DMS53 treated with DMSO at 0.1 percent for 48 hours (cell line): ENCODE results near the gene HMGA1.
"Not testable (repeated sequence)": the region's sequence is repeated elsewhere in the genome, so short reads cannot be mapped to it uniquely, and the experiment has no call there.

Experiments used
- DNase-seq: peaks from one replicate; lab custom pipeline; 2025; ENCODE audit not compliant: unreplicated experiment; lab: John Stamatoyannopoulos, UW

Gene HMGA1

DNA sequence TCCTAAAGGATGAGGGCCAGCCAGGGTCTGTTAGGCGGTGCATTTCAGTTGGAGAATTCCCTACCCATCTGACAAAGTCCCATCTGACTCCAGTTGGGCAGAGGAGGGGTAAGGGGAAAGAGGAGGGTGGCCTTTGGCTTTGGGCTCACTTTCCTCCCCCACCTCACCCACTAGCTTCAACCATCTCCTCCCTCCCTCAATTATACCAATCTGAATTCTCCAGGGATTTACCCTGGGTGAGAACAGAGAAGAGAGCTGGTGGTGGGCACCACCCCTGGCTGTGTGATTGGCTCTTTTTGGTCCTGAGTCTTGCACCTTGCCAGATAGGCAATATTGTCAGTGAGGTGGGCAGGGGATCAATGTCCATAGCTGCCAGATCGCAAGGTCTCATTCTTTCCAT lies 3.2 kb downstream of the HMGA1 start:
- DNase-seq = no peak

DNA sequence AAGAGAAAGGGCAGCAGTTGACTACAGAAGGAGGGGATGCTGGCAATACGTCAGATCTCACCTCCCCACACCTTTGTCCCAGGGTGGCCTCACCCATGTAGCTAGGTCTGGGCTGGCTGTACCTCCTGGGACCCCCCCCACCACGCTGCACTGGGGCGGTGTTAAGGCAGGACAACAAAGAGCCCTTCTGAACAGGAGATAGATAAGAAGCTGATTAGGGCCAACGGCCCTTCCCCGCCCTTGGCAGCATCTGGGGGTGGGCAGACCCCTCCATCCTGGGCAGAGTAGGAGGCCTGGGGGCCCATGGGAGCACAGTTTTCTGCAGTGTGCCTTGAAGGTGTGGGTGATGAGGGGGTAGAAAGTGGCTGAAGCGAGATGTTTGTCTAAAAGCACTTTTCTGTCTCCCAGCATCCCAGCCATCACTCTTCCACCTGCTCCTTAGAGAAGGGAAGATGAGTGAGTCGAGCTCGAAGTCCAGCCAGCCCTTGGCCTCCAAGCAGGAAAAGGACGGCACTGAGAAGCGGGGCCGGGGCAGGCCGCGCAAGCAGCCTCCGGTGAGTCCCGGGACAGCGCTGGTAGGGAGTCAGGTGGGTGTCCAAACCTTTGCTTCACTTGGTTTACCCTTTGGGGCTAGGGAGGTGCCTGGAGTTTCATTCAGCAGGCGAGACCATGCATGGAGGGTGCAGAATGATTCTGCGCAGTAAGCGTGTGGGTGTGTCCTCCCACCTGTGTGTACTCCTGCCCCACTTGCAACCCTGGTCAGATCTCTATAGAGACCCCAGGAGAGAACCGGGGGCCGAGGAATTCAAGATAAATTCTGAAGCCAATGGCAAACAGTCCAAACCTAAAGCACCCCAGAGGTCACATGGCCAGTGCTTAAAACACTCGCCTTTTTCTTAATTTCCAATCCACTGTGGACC lies 3.9 kb downstream of the HMGA1 start:
- DNase-seq = no peak

DNA sequence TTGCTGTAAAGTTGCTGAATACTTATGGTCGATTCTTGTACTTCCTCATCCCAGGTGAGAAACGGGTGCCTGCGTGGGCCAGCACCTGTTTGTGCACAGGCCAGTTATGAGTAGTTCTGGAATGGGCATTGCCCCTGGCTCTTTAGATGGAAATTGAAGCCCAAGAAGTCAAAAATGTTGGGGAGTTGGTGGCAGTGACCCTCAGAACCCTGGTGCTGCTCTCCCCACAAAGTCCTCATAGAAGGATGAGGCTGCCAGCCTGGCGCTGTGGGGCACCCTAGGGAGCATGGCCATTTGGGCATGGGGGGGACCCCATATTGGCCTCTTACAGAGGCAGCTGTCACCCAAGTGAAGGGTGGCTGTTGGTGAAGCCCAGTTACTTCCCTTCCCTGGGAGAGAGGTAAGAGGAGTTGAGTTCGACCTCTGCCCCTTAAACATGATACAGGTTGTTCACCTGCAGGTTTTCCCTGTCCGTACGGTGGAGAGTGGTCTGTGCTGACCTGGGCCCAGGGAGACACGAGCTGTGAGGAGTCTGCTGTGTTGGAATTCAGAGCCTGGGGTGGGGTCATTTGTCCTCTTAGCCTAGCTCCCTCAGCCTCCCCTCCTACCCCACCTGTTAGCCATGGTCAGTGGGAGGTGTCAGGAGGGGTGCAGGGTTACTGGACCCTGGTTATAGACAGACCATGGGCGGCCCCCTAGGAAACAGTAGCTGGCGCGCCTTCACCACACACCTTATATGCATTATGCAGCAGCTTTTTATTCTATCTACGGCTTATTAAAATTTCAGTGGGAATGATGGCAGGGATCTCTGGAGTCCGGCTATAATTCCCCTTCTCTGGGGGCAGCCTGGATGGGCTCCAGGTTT lies 4.9 kb downstream of the HMGA1 start:
- no peak for DNase-seq

DNA sequence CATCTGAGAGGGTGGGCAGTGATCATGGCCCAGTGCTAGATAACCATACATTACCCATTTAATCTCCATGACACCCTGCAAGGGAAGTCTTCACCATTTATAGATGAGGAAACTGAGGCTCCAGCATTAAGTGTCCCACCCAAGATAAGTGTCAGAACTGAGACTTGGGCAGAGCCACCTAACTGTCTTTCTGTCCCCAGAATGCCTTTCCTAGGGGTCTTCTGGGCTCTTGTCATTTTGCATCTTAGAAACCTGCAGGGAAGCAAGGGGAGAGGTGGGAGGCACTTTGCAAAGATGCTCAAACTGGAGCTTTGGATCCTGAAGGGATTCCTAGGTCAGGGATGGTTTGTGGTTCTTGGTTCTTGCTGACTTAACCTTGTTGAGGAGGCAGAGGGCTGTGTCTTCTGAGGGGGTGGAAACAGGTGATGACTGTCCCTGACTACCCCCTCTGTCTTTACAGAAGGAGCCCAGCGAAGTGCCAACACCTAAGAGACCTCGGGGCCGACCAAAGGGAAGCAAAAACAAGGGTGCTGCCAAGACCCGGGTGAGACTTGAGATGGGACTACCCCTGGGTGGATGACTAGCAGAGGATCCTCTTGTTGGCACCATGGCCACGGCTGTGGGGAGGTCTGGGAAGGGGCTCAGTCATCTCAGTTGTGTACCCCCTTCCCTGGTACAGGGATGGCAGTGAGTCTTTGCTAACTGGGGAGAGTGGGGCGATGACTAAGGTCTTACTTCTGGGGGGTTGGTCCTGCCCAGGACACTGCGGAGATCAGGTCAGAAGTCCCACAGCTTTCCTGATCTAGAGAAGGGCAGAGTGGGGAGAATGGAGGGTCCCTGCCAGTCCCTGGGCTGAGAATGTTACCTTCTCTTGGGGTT lies 5.8 kb downstream of the HMGA1 start:
- DNase-seq = no peak

DNA sequence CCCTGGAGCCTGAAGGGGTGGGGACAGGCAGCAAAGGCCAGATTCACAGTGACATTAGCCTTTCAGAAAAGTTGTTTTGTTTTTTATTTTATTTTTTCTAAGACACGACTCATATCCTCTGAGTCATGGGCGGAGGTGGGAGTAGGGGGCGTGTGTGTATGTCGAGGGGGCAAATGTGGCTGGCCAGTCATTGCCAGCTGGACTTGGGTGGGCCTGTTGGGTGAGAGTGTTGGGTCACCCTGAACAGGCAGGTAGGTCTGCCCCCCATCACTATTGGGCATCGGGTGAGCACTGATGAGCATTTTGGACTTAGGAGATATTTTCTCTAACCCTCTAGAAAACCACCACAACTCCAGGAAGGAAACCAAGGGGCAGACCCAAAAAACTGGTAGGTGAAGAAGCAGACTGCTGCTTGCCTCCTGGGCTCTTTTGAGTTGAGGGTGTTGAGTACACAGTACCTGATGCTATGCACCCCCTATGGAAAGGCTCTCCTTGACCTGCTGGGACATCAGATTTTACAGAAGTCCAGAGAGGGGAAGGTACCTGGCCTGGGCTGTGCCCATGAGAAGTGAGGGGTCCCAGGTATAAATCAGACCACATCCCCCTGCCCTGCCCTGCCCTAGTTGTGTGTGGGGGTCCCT lies 6.6 kb downstream of the HMGA1 start:
- DNase-seq = no peak

DNA sequence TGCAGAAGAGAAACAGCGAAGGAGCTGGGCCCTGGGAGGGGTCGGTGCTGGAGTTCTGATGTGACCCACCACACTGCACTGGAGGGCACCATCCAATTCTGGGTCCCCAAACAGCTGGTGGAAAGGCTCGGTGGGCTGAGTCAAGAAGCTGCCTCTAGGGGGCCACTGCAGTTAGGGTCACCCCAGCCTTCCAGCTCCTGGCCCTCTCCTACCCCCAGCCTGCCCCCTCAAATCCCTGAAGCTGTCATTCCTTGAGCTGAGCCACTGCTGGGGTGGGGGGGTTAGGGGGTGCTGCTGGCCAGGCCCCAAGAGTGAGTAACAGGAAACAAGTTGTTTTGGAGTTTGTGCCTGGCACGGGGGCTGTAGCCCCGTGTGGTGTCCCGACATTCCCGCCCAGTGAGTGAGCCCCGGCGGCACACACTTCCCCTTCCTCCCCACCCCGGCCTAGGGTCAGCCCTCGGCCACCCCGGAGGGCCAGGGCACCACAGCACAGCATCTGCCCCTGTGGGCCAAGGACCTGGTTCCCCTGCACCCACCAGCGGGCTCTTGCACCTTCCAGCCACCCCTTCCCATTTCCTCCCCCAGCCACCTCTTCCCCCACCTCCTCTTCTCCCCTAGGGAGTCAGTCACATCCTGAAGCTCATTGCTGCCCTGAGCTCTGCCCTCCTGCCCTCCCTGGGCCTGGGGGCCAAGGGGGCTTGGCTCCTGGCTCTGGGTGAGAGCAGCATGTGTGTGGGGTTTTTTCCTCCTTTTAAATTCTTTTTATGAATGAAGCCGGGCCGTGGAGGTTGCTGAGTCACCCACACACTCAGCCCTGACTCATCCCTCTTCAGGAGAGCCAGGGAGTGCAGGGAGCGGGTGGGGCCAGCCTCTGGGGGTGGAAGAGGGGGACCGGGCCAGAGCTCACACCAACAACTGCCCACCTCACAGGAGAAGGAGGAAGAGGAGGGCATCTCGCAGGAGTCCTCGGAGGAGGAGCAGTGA lies 7.5 kb downstream of the HMGA1 start:
- peak; percentile 61 for DNase-seq

DNA sequence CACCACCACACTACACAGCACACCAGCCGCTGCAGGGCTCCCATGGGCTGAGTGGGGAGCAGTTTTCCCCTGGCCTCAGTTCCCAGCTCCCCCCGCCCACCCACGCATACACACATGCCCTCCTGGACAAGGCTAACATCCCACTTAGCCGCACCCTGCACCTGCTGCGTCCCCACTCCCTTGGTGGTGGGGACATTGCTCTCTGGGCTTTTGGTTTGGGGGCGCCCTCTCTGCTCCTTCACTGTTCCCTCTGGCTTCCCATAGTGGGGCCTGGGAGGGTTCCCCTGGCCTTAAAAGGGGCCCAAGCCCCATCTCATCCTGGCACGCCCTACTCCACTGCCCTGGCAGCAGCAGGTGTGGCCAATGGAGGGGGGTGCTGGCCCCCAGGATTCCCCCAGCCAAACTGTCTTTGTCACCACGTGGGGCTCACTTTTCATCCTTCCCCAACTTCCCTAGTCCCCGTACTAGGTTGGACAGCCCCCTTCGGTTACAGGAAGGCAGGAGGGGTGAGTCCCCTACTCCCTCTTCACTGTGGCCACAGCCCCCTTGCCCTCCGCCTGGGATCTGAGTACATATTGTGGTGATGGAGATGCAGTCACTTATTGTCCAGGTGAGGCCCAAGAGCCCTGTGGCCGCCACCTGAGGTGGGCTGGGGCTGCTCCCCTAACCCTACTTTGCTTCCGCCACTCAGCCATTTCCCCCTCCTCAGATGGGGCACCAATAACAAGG lies 8.5 kb downstream of the HMGA1 start:
- not testable (repeated sequence) for DNase-seq

DNA sequence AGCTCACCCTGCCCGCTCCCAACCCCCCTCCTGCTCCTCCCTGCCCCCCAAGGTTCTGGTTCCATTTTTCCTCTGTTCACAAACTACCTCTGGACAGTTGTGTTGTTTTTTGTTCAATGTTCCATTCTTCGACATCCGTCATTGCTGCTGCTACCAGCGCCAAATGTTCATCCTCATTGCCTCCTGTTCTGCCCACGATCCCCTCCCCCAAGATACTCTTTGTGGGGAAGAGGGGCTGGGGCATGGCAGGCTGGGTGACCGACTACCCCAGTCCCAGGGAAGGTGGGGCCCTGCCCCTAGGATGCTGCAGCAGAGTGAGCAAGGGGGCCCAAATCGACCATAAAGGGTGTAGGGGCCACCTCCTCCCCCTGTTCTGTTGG lies 9.1 kb downstream of the HMGA1 start:
- not testable (repeated sequence) for DNase-seq

DNA sequence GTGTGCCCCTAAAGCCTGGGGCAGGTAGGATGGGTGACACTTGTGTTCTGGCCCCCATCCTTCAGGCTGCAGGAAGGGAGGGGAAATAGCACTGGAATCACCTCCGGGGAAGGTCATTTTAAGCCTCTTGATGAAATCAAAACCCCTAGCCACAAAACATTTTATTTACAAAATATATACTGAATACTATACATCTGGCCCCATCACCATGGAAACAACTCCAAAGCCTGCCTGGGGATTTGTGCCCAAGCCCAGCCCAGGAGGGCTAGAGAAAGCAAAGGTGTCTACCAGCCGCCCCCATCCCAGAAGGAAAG lies 9.5 kb downstream of the HMGA1 start:
- no peak for DNase-seq

DNA sequence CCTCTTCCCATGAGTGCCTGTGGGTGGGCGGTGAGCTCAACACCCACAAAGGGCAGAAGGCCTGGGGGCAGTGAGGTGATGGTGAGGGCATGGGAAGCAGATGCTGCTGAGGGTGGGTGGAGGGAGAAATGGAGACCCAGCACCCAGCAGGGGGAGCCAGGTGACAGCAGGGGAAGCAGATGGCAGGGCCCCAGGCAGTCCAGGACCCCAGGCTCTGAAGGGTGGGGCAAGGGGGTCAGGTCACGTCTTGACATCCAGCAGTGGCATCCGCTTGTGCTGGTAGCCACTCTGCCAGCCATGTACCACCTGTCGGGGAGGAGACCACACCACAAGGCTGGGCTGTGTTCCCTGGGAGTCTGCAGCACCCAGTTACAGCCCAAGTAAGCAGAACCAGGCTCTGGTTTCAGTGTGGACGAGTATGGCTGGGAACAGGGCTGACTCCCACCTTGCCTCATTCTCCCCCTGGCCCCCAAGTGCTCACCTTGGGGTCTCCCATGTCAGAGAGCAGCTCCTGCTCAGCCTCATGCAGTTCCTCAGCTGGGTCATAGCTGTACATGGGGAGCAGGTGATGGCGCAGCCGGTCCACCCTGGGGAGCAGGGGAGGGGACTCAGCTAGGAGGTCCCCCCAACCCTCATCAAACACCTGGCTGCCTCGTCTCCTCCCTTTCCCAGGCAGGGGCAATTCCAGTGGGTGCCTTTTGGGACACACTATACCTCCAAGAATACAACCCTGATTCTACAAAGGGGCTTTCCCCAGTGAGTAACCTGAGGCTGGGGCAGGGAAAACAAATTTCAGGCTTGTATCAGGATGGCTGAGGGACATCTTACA lies 10.1 kb downstream of the HMGA1 start:
- DNase-seq = no peak

DNA sequence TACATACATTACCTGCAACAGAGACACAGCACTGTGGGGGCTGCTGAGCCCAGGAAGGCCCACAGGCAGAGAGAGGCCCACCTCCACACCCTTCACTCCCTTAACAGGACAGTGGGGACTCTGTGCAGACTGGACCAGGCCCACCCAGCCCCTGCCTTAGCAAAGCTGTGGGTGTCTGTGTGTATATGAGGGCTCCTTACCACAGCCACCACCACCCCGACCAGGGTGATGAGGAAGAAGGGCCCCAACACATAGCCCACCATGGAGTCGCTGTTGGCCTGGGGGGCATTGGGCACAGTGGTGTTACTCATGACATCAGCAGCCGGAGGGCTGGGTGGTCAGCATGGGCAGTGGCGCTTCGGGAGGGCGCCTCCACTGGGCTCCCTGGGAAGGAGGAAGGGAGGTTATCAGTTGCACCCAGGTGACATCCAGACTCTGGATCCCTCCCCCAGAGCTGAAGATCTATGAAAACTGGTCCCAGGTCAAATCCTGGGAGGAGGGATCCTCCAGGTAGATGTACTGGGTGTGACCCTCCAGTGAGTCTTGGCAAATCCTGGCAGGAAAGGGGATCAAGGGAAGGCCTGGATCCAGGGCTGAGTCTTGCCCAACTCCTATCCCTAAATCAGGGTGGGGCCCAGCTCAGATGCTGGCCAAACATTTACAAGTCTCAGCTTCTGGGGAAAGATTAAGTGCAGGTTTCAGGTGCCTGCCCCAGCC lies 11.0 kb downstream of the HMGA1 start:
- DNase-seq = no peak

DNA sequence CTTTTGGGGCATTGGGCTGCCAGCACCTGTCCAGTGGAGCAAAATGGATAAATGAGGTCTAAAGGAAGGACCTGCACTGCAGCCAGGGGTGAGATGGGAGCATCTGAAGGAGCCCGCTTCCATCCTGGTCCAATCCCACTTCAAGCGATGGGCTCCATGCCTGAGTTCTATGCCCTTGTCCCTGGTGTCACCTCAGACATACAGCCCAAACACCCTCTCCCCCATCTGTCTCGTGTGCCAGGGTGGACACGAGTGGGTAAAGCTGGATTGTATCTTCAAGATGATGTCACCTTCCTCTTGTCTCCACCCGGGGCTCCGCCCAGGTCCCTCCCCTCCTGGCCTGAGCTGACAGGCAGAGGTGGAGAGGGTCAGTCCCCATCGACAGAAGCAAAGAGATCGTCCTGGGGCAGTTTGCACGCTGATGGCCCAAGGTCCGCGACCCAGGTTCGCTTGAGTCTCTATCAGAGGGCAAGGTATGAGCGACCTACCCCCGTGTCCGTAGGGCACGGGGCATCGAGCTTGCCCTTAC lies 11.6 kb downstream of the HMGA1 start:
- DNase-seq = no peak

DNA sequence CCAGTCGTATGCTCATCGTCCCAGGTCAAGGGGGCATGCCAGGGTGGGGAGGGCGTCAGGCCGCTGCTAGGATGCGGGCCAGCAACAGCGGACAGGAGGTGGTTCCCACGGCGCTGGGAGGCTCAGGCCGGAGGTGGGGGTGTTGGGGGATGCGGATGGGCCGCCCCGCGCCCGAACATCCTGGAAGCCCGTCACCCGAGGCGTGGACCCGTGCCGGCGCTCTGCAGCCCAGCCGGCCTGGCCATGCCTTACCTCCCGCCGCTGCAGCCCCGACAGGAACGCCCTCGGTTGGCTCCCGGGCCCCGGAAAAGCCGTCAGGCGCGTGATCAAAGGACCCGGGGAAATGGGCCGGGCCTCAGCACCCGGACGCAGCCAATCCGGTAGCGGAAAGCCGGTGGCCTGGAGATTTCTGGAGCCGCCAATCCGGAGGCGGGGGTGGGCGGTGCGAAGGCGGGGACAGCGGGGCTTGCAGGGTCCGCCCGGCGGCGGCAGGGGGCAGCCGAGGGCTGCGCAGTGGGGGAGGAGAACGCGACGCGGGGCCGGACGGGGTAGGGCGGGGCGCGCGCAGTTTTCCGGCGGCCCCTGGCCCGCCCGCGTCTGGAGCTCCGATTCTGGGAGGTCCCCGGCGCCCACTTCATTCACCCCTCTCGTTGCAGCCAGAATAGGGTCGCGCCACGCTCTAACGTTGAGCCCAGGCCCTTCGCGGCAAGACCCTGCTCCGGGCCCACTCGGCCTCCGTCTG lies 12.2 kb downstream of the HMGA1 start, which contains the start of gene SMIM29:
TSS of gene SMIM29 (minus strand) at position 280 of the 742 bp plus-strand sequence. CDS start 1,215 bp downstream, outside the sequence.
- peak; percentile 69 for DNase-seq

DNA sequence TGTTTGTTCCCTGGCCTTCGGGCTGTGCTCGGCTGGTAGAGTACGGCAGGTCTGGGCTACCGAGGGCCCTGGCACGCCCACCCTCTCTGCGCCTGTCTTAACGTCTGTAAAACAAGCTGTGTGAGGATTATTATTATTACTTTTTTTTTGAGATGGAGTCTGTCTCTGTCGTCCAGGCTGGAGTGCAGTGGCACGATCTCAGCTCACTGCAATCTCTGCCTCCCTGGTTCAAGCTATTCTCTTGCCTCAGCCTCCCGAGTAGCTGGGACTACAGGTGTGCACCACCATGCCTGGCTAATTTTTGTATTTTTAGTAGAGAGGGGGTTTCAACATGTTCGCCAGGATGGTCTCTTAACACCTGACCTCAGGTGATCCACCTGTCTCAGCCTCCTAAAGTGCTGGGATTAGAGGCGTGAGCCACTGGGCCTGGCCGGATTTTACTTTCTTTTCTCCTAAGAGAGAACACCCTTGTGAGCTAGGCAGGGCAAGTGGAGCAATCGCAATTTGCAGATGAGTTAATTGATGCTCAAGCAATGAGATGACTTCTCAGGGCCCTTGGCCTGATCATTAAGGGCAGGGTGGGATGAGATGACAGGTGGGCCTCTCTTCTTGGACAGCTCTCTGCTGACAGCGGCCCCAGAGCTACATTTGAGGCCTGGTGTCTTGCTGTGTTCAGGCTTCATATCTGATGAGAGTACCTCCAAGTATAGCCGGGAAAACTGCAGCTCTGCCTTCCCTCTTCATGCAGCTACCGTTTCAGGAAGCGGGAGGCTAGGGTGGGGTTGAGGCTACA lies 13.0 kb downstream of the HMGA1 start:
- no peak for DNase-seq

DNA sequence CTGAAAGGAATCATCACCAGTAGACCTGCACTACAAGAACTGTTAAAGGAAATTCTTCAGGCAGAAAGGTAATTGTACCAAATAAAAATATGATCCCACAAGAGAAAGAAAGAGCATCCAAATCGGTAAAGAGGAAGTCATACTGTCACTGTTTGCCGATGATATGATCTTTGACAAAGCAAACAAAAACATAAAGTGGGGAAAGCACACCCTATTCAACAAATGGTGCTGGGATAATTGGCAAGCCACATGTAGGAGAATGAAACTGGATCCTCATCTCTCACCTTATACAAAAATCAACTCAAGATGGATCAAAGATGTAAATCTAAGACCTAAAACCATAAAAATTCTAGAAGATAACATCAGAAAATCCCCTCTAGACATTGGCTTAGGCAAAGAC lies 15.7 kb downstream of the HMGA1 start:
- peak; percentile 38 for DNase-seq
